ENCODE data around the gene DCAF8.

DNA sequence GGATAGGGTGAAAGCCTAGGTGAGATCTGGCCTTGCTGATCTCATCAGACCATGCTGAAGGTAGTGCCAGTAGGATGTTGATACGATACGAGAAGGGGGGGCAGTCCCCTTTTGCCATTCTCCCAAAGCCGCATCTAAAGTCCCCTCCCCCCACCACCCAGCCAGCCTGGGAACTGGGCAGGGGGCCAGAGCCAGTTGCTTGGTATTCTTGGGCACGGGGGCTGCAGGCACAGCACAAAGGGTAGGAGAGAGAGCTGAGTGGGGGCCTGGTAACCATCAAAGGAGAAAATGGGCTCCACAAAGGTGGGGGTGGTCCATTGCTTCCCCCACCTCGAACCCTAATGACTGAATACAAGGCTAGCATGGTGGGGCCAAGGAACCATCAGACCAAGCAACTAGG is 51.8 kb downstream of the DCAF8 start:
- TF ChIP-seq, protein P1, sequence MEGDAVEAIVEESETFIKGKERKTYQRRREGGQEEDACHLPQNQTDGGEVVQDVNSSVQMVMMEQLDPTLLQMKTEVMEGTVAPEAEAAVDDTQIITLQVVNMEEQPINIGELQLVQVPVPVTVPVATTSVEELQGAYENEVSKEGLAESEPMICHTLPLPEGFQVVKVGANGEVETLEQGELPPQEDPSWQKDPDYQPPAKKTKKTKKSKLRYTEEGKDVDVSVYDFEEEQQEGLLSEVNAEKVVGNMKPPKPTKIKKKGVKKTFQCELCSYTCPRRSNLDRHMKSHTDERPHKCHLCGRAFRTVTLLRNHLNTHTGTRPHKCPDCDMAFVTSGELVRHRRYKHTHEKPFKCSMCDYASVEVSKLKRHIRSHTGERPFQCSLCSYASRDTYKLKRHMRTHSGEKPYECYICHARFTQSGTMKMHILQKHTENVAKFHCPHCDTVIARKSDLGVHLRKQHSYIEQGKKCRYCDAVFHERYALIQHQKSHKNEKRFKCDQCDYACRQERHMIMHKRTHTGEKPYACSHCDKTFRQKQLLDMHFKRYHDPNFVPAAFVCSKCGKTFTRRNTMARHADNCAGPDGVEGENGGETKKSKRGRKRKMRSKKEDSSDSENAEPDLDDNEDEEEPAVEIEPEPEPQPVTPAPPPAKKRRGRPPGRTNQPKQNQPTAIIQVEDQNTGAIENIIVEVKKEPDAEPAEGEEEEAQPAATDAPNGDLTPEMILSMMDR (IDR thresholded peaks at IDR 0.05) = no peak
- no peak for TF ChIP-seq POLR2A (IDR thresholded peaks at IDR 0.05)
